T-helper 17 cell (primary cell): Measurements from ENCODE around the gene MAPK12. TPM values are rescaled to one million over a fixed set of nuclear protein-coding genes. Genes with fewer than 3 reads are reported as not detected.

ENCODE experiments used
- ATAC-seq: fragments of 150-1000 bp; cut with Tn5 transposase; 2 replicates; pipeline ENCODE4 v1.10.0; 2021; ENCODE audit warnings: mild to moderate bottlenecking, moderate library complexity
- DNase-seq, 3 donors: peaks; one replicate each; pipeline versions ENCODE4 v3.0.0 to v3.0.0-alpha.2; 2020 to 2021
- H3K9me3 ChIP-seq: one replicate; pipeline ENCODE4 v1.7.0; 2013; ENCODE audit warnings: low read length, mild to moderate bottlenecking; ENCODE audit not compliant: control insufficient read depth, poor library complexity, severe bottlenecking
- H3K27ac Mint-ChIP-seq: one replicate; pipeline ENCODE4 v1.8.0; 2022; ENCODE audit warnings: mild to moderate bottlenecking, moderate library complexity, mixed read lengths
- H3K27me3 Mint-ChIP-seq: one replicate; pipeline ENCODE4 v1.8.0; 2022; ENCODE audit warnings: mixed read lengths
- H3K36me3 Mint-ChIP-seq: one replicate; pipeline ENCODE4 v1.8.0; 2022; ENCODE audit warnings: low read depth, mixed read lengths
- H3K4me1 Mint-ChIP-seq: one replicate; pipeline ENCODE4 v1.8.0; 2022; ENCODE audit warnings: mild to moderate bottlenecking, mixed read lengths
- H3K4me3 Mint-ChIP-seq: one replicate; pipeline ENCODE4 v1.8.0; 2022; ENCODE audit warnings: mild to moderate bottlenecking, moderate library complexity, mixed read lengths
- total RNA-seq, 4 donors: library from RNA in 2 of 4; stranded (reverse) in 2 of 4; gene quantifications; one replicate each; pipeline ENCODE4 v1.2.3 and lab custom pipeline; 2022 to 2026

Gene MAPK12
- total RNA-seq (1 to 10 TPM; 1.7 to 1.9 TPM), total RNA-seq (lab: John Stamatoyannopoulos, UW) (0.70 to 0.98 reads per million in 2 donors)

DNA sequence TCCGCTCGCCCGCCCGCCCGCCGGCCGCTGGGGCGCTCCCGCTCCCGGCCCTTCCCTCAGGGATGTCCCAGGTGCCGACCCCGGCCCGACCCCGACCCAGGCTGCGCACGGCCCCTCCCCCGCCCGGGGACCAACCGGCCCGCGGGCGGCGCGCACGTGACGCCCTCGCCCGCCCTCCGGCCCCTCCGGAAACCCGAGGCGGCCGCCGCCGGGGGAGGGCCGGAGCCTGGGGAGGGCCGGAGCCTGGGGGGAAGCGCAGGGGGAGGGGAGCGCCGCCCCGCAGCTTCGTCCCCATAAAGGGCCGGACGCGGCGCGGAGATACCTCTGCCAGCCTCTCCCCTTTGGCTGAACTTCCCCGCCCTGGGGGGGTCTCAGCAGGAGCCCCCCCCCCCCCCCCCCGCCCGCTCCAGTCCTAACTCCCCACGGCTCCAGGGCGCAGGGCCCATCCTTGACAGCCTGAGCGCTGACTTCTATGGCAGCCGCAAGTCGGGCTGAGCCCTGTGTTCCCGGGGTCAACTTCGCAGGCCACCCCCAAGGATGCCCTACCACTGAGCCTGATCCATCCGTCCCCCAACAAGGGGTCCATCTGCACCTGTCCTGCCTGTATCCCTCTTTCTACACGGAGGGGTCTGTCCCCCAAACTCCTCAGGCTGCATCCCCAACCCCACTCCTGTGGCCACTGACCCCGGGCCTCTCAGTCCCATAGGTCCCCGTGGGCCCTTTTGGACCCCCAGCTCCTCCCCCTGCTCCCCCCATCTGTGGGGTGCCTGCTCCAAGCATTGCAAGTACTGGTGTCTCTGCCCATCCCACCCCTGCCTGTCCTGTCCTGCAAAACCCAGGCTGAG is at the start of gene MAPK12:
Gene MAPK12 (minus strand): TSS at position 69 of the 845 bp plus-strand sequence. CDS start 174 bp downstream, outside the sequence.
- peaks cover 11% of the 10 kb centered on the region for H3K4me1 Mint-ChIP-seq
- H3K36me3 Mint-ChIP-seq, result no peaks in the 10 kb centered on the region
- ATAC-seq (no peak), DNase-seq (no peak)
- no peak within 1 kb of the TSS for H3K27ac Mint-ChIP-seq
- peaks cover 31% of the 10 kb centered on the region for H3K27me3 Mint-ChIP-seq
- no peaks in the 10 kb centered on the region for H3K9me3 ChIP-seq
- H3K4me3 Mint-ChIP-seq, result peak within 1 kb of the TSS; percentile 77

DNA sequence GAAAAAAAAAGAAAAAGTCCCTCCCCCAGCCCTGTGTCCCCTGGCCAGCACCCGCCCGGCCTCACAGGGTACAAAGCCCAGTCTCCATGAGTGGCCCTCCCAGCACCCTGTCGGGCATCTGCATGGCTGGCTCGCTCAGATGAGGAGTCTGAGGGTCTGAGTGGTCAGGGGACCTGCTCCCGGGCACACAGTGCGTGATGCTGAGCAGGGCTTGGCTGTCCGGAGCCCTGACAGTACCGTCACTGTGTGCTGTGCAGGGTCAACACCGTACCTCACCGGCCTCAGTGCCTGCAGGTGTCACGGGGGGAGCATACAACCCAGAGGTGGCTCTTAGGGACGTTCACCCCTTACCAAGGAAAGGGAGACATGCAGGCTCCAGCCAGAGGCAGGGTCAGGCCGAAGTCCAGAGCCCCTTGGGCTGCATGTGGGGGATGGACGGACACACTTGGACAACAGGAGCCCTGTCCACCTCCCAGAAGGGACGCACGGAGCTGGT is 49.5 kb upstream of the MAPK12 start:
- Mint-ChIP-seq H3K4me3 (no peak overlapping the region), H3K4me1 (peaks cover 14% of the 10 kb centered on the region), H3K27me3 (peaks cover 4% of the 10 kb centered on the region), H3K36me3 (no peaks in the 10 kb centered on the region), H3K27ac (peak overlapping the region; percentile 8)
- DNase-seq, result no peak
- no peak for ATAC-seq
- no peaks in the 10 kb centered on the region for H3K9me3 ChIP-seq

DNA sequence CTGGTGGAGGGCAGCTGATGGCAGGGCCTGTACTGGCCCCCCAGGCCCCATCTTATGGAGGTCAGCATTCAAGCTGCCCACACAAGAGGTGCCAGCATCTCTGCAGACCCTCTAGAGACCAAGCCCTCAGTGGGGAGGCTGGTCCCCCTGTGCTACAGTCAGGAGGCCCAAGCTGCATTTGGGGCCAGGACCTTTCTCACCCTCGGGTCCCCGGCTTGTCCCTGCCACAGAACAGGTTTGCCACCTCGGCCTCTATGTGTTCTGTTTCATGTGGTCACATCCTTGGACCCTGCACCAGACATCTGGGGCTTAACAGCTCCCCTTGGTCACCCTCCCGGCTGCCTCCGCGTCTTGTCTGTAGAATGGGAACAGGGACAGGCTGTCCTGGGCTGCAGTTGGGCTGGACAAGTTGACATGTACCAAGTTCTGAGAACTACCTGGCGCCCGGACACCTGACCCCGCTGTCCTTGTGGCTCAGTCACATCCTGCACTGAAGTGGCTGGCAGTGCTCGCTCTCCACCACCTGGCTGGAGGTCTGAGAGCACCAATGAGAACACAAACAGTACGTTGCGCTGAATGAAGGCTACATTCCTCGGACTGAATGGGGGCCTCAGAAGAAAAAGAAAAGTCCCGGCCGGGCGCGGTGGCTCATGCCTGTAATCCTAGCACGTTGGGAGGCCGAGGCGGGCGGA is 48.7 kb upstream of the MAPK12 start:
- no peak overlapping the region for H3K4me3 Mint-ChIP-seq
- no peaks in the 10 kb centered on the region for H3K9me3 ChIP-seq

DNA sequence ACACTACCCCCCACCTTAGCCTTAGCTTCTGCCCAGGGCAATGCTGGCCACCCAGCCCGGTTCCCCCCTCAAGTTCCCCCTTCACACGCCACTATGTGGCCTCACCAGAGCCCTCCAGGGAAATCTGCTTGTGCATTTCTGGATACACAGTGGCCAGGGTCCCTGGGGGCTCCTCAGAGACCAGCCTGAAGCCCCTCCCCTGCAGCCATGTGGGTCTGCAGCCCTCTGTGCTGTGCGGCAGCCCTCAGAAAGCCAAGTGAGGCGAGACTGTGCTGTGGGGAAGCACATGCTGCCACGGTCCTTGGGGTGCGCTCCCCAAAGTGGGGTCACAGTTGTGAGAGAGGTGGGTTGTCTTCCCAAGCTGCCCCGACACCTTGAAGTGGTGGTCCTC is 48.1 kb upstream of the MAPK12 start:
- H3K9me3 ChIP-seq, result no peaks in the 10 kb centered on the region
- ATAC-seq (no peak), DNase-seq (no peak)
- no peak overlapping the region for H3K4me3 Mint-ChIP-seq
- no peak overlapping the region for H3K27ac Mint-ChIP-seq
- H3K27me3 Mint-ChIP-seq, result peaks cover 7% of the 10 kb centered on the region
- H3K36me3 Mint-ChIP-seq, result no peaks in the 10 kb centered on the region
- peaks cover 14% of the 10 kb centered on the region for H3K4me1 Mint-ChIP-seq

More for the DNA sequence above, 48.7 kb upstream of the MAPK12 start:
- DNase-seq, result no peak
- H3K27me3 Mint-ChIP-seq, result peaks cover 7% of the 10 kb centered on the region
- no peaks in the 10 kb centered on the region for H3K36me3 Mint-ChIP-seq
- no peak overlapping the region for H3K27ac Mint-ChIP-seq
- H3K4me1 Mint-ChIP-seq, result peaks cover 14% of the 10 kb centered on the region
- ATAC-seq, result no peak

DNA sequence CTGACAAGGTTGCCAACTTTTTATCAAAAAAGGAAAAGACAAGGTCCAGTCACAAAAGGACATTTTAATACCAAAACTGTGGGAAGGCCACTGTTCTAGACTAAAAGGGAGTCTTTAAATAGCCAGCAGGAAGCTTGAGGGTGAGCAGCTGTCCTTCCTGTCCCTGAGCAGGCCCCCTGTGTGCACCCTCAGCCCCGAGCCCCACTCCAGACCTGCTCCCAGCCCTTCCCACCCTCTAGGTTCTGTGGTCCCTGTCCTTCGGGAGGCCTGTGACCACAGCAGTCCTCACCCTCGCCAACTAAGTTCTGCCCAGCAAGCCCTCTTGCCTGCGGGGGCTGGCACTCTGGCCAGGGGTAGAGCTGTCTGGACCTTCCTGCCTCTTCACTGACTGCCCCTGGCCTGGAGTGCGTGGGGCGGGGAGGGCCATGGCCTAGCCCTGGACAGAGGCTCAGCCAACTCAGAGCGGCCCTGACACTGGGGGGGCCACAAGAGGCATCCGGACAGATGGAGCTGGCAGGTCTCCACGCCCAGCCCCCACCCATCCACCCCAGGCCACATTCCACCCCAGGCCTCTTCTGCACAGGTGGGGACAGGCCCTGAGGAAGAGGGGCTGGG is 47.6 kb upstream of the MAPK12 start:
- peak overlapping the region; percentile 62 for H3K4me3 Mint-ChIP-seq

DNA sequence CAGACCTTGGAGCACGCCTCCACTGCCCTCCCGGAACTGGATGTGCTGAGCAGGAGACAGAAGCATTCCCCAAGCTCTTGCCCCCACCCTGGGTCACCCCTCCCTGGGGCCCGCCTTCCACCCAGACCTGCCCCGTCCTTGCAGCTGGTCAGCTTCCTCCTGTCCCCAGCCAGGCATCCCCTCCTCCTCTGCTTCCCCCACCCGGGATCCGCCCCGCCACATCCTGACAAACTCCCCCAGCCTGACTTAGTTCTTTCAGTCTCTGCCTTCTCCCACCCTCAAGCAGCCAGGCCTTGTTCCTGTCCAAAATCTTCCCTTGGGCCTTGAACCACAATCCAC is 47.1 kb upstream of the MAPK12 start:
- Mint-ChIP-seq H3K4me3 (peak overlapping the region; percentile 62), H3K27ac (no peak overlapping the region)

More for the DNA sequence above, 47.6 kb upstream of the MAPK12 start:
- Mint-ChIP-seq H3K27ac (no peak overlapping the region), H3K36me3 (no peaks in the 10 kb centered on the region), H3K27me3 (peaks cover 10% of the 10 kb centered on the region), H3K4me1 (peaks cover 9% of the 10 kb centered on the region)
- no peak for DNase-seq
- H3K9me3 ChIP-seq, result no peaks in the 10 kb centered on the region
- no peak for ATAC-seq

DNA sequence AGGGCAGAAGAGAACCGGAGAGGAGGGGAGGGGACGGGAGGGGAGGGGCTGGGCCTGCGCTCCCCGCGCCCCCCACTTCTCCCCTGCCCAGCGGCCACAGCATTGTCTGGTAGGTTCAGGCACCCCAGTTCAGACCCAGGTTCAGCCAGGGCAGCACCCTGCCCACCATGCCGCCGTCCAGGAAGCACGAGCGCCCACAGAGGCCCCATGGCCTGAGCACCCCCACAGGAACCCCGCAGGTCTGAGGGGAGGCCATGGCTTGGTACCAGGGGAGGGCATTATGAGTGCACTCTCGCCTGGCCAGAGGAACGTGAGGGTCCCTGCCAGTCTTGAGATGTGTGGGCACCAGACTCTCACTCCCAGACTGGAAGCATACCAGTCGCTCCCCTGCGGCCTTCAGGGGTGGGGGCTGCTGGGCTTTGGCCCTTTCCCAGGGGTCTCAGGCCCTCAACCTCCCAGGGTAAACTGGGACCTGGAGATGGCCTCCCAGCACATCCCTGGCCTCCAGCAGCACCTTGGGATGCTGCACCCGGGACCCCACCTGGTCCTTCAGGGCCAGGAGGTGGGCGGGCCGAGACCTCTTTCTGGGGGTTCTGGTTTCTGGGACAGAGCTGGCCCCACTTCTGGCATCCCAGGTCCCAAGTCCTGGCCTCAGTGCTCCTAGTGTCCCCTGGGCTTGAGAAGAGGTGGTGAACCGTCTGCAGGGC is 46.6 kb upstream of the MAPK12 start:
- DNase-seq, result no peak
- no peak for ATAC-seq
- Mint-ChIP-seq H3K4me1 (peaks cover 8% of the 10 kb centered on the region), H3K27me3 (peaks cover 12% of the 10 kb centered on the region), H3K36me3 (no peaks in the 10 kb centered on the region), H3K27ac (no peak overlapping the region), H3K4me3 (peak overlapping the region; percentile 62)
- no peaks in the 10 kb centered on the region for H3K9me3 ChIP-seq

More for the DNA sequence above, 47.1 kb upstream of the MAPK12 start:
- ATAC-seq (no peak), DNase-seq (no peak)
- Mint-ChIP-seq H3K27me3 (peaks cover 12% of the 10 kb centered on the region), H3K36me3 (no peaks in the 10 kb centered on the region), H3K4me1 (peaks cover 8% of the 10 kb centered on the region)
- H3K9me3 ChIP-seq, result no peaks in the 10 kb centered on the region

DNA sequence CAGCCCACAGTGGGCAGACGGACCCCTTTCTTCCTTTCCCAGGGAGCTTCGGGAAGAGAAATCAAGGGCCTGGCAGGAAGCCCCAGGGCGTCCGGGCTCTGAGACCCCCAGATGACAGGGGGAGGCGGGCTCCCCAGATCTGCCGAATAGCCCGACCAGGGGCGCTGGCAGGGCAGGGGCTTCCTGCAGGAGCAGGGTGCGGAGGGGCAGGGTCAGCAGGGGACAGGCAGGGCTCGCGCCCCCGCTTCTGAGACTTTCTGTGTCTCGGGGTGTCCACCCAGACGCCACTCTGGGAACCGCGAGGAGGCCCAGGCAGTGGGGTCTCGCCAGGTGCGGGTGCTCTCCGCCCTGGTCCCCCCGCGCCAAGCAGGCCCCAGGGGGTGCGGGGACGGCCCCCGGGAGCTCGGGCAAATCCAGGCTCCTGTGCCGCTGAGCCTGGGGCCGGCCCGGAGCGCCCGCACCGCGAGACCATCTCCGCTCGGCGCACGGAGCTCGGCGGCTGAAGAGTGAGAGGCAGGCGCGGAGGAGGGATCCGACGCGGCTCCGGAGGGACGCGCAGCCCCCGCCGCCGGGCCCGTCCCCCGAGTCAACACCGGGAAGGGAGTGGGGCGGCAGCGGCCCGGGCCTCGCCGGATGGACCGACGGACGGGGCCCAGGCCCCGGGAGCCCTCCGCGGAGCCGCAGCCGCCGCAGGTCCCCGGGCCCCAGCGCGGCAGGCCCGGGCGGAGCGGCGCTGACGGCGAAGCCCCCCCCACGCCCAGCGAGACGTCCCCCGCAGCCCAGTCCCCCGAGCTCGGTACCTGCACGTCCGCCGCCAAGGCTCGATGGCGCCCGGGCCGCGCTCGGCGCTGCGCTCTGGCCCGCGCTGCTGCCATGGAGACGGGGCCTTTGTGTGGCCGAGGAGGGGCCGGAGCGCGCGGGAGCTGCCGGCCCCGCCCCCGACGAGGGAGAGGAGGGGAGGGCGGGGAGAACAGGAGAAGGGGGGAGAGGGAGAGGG is 45.6 kb upstream of the MAPK12 start, which contains the start of gene PLXNB2:
Gene PLXNB2 (minus strand): TSS at position 894 of the 997 bp plus-strand sequence. CDS start 17,062 bp downstream, outside the sequence.
- Mint-ChIP-seq H3K27me3 (peaks cover 12% of the 10 kb centered on the region), H3K36me3 (no peaks in the 10 kb centered on the region), H3K4me3 (peak within 1 kb of the TSS; percentile 62), H3K4me1 (peaks cover 8% of the 10 kb centered on the region), H3K27ac (no peak within 1 kb of the TSS)
- peak; percentile 39 for ATAC-seq
- H3K9me3 ChIP-seq, result no peaks in the 10 kb centered on the region
- no peak for DNase-seq

DNA sequence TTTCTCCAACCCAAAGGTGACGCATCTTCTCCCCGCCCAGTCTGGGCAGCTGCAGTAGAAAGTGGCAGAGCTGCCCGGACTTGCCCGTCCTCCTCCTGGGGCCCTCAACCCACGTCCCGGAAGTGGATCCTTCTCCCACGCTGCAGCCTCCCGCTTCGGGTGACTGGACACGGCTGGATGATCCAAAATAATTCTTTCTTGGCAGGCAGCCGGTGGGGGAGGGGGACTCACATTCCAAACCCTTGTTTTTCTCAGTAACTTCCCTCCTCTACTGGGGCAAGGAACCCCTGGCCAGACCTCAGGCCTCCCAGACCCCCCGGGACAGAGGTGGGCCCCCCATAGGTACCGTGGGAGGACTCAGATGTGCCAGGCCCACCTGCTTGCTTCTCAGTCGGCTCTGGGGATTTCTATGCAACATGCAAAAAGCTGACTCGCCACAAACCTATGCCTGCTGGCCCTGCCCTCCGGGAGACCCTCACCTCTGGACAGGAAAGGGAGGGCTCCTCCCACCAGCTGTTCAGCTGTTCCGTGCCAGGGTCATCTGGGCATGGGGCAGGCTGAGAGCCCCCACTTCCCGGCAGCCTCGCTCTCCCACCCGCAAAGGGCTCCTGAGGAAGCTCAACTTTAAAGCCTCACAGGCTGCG is 44.6 kb upstream of the MAPK12 start:
- H3K9me3 ChIP-seq, result no peaks in the 10 kb centered on the region
- Mint-ChIP-seq H3K27ac (no peak overlapping the region), H3K36me3 (no peaks in the 10 kb centered on the region), H3K27me3 (peaks cover 12% of the 10 kb centered on the region), H3K4me1 (peaks cover 8% of the 10 kb centered on the region), H3K4me3 (peak overlapping the region; percentile 61)
- DNase-seq (no peak), ATAC-seq (no peak)

DNA sequence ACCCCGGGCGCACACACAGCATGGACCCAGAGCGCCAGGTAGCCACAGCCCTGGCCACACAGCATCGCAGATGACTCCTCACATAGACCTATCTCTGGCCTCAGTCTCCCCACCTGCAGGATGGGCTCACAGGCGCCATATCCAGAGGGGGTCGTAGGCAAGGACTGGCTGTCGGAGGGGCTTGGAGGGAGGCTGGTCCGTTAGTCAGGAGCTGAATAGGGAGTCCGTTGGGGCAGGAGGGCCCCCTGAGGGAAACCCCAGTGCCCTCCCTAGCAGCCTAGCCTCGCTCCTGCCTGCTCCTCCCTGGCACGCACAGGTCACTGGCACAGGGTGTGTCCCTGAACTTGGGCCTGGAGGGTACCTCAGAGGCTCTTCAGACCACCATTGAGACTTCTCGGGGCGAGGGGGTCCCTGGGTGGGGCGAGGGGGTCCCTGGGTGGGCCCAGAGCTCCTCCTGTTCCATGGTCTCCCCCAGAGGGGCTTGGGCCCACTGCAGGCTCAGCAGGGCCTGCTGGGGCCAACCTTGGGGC is 44.0 kb upstream of the MAPK12 start:
- ATAC-seq, result no peak
- H3K9me3 ChIP-seq, result no peaks in the 10 kb centered on the region

More for the DNA sequence above, 44.0 kb upstream of the MAPK12 start:
- no peak overlapping the region for H3K4me3 Mint-ChIP-seq
- H3K27me3 Mint-ChIP-seq, result peaks cover 12% of the 10 kb centered on the region
- no peaks in the 10 kb centered on the region for H3K36me3 Mint-ChIP-seq
- no peak overlapping the region for H3K27ac Mint-ChIP-seq
- DNase-seq, result no peak
- H3K4me1 Mint-ChIP-seq, result peaks cover 8% of the 10 kb centered on the region
